Aorta (tissue), 5 donors: Measurements from ENCODE around the gene DYNC2I2. TPM values are rescaled to one million over a fixed set of nuclear protein-coding genes. Genes with fewer than 3 reads are reported as not detected.

Experiments used
- ATAC-seq: fragments of 200-7000 bp; cut with Tn5 transposase; one replicate; pipeline ENCODE4 v1.9.1; 2022; ENCODE audit warnings: moderate library complexity; ENCODE audit not compliant: low FRiP score
- DNase-seq, 2 donors: peaks; one replicate each; pipeline ENCODE4 v3.0.0-alpha.2; 2020
- H3K27ac ChIP-seq, 2 donors: one replicate each; pipeline ENCODE4 v1.5.1; 2013; ENCODE audit warnings: low read length in 2 of 2, mild to moderate bottlenecking in 2 of 2, moderate library complexity in 2 of 2, control low read depth in 1 of 2, inconsistent platforms in 1 of 2, low read depth in 1 of 2
- H3K27me3 ChIP-seq, 2 donors: one replicate each; pipeline ENCODE4 v1.6.1; 2013; ENCODE audit warnings: control low read depth in 1 of 2, low read length in 1 of 2, mild to moderate bottlenecking in 1 of 2, moderate library complexity in 1 of 2; ENCODE audit not compliant: insufficient read depth in 2 of 2, control insufficient read depth in 1 of 2
- H3K36me3 ChIP-seq, 2 donors: one replicate each; pipeline ENCODE4 v1.6.1; 2013; ENCODE audit warnings: control low read depth in 1 of 2, low read length in 1 of 2, mild to moderate bottlenecking in 1 of 2; ENCODE audit not compliant: insufficient read depth in 2 of 2, control insufficient read depth in 1 of 2
- H3K4me1 ChIP-seq, 2 donors: one replicate each; pipeline ENCODE4 v1.6.1; 2013; ENCODE audit warnings: low read length in 2 of 2, control low read depth in 1 of 2, mild to moderate bottlenecking in 1 of 2, moderate library complexity in 1 of 2; ENCODE audit not compliant: insufficient read depth in 2 of 2, control insufficient read depth in 1 of 2
- H3K4me3 ChIP-seq, 2 donors: one replicate each; pipeline ENCODE4 v1.5.1; 2013; ENCODE audit warnings: low read length in 2 of 2, control low read depth in 1 of 2, mild to moderate bottlenecking in 1 of 2
- H3K9me3 ChIP-seq: one replicate; pipeline ENCODE4 v1.6.1; 2013; ENCODE audit warnings: mild to moderate bottlenecking, low read length; ENCODE audit not compliant: control insufficient read depth
- WGBS, 2 donors: extraction: QIAGEN DNeasy Blood & Tissue Kit; methylation state at CpG; one replicate each; pipeline ENCODE4 v1.1.7; 2013; 5-methylcytosine and 5-hydroxymethylcytosine counted together
- intact Hi-C, 2 donors: fragments of 100-400 bp; cut with DNase I; formaldehyde crosslinking; loops; one replicate each; pipeline versions ENCODE4 v1.14.2 to v1.15.0; 2022
- polyA plus RNA-seq, 2 donors: library from polyadenylated mRNA; stranded (reverse); fragments of 200-250 nt; gene quantifications; one replicate each; pipeline ENCODE4 v1.2.3, GENCODE V29; 2013
- total RNA-seq, 2 donors: library from RNA; stranded (reverse); fragmentation: NEBNext Ultra II Directional; extraction: Animal tissue kit (Norgen Biotek cat#: 25700); gene quantifications; one replicate each; pipeline ENCODE4 v1.2.1, GENCODE V29; 2021
- donor health status: healthy with polysubstance abuse.
- donor health status: Bipolar disorder and iron deficiency.
- donor health status: DM: no; HTN: no; CAD: no.
- donor health status: DM: no; HTN: no; CAD: no.
- donor health status: DM: yes; HTN: yes; CAD: no.

The DYNC2I2 gene
- total and polyA plus RNA-seq, 4 donors, result 9.0 to 55.3 (median 17.7) TPM

DNA sequence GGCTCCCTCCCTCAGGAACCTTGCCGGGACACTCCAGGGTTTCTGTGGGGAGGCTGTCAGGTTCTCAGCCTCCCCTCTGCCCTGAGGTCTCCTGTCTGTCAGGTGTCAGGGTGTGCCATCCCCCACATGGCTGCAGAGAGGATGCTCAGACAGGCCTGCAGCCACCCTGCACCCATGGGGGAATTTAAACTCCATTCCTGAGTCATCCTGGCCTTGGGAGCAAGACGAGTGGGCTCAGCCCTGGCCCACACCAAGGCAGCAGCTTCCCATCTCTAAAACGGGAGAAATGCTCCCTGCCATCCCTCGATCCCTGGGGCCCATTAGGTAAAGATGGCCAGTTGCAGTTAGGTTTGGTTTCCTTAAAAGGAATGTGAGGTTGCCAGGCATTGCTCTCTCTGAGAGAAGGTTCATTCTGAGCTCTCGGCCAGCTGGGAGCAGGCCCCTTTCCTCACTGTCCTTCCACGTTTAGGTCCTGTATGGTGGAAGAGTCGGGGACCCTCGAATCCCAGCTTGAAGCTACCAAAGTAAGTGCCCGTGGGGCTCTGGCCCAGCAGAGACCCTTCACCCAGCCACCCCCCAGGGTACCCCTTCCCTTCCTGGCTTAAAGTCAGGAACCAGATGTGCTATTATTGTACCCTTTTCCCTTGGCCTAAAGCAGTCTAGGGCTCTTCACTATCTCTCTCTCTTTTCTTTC is 26.6 kb downstream of the DYNC2I2 start:
- Histone ChIP-seq H3K27me3 (no peaks in the 10 kb centered on the region), H3K36me3 (peaks cover 0 to 21% of the 10 kb centered on the region in 2 donors), H3K9me3 (no peaks in the 10 kb centered on the region), H3K4me1 (no peaks in the 10 kb centered on the region), H3K4me3 (no peak overlapping the region), H3K27ac (no peak overlapping the region)
- ATAC-seq (no peak), DNase-seq (peak in 1 of 2 donors; percentile 29)
- intact Hi-C loops, result no loop called here
- WGBS, 2 donors, result 59 to 62% methylated on average over 9 of the region's 9 CpGs

DNA sequence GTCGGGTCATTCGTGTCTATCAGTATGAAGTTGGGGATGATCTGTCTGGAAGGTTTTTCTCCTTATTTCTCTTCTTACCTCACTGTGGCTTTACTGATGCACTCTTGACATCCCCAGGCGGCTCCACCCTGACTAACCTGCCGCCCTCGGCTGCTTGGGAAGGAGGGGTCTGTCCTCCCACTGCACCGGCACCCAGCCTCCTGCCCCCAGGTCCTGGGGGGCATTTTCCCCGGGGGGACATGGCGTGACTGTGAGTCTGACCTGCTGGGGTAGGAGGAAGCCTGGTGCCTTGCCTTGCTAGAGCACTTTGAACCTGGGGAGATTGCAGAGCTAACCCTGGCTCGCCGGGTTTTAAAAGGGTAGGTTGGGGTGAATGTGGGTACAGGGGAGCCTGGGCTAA is 27.5 kb downstream of the DYNC2I2 start:
- Histone ChIP-seq H3K27me3 (no peaks in the 10 kb centered on the region), H3K4me3 (no peak overlapping the region), H3K9me3 (no peaks in the 10 kb centered on the region), H3K36me3 (peaks cover 0 to 25% of the 10 kb centered on the region in 2 donors), H3K4me1 (no peaks in the 10 kb centered on the region), H3K27ac (no peak overlapping the region)
- ATAC-seq (no peak), DNase-seq (peak in 1 of 2 donors; percentile 35)
- WGBS, 2 donors, result 76 to 84% methylated on average over 10 of the region's 10 CpGs
- intact Hi-C loops, result no loop called here

DNA sequence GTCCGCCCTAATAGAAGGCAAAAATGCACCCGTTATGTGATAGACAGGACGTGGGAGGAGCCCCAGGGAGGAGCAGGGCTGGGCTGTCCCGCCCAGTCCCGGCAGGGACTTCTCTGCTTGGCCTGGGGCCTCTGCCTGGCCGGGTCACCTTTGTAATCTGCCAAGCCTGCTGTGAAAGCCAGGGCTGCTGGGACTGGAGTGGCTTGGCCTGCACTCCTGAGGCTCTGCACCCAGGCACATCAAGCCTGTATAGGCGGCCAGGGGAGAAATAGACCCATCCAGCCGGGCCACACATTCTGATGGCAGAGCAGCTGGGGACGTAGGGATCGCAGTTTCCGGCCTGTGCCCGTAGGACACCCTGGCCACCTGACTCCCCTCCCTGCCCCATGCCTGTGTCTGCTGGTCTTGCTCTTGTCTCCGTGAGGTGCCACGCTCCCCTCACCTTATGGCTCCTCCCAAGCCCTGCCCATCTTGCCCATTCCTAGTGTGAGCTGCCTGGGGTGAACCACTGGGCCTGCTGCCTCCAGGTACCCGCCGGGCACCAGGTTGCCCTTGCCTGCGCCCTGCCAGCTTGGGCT is 28.1 kb downstream of the DYNC2I2 start:
- peak; percentile 82 for ATAC-seq
- 23 to 27% methylated on average over 17 of the region's 17 CpGs for WGBS, 2 donors
- Histone ChIP-seq H3K27ac (peak overlapping the region in 1 of 2 donors; percentile 23), H3K27me3 (no peaks in the 10 kb centered on the region), H3K4me1 (no peaks in the 10 kb centered on the region), H3K36me3 (peaks cover 0 to 25% of the 10 kb centered on the region in 2 donors), H3K9me3 (no peaks in the 10 kb centered on the region), H3K4me3 (no peak overlapping the region)
- intact Hi-C loops, result no loop called here
- peak; percentile 81 to 84 for DNase-seq

DNA sequence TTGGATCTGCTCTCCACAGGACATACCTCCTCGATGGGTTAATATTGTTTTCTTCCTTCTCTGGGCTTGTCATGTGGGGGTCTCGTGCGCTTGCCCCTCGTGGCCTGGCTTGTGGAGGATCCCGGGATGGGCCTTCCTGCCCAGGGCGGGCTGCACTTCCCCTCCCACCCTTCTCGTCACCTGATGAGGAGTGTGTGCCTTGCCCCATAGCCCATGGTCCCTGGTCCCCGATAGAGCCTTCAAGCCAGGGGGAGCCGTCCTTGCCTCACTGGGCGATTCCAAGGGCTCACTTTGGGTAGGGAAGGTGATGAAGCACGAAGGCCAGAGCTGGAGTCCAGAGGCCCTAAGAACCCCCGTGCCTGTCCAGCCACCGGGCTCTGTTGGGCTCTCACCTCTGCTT is 28.7 kb downstream of the DYNC2I2 start:
- Histone ChIP-seq H3K4me3 (no peak overlapping the region), H3K9me3 (no peaks in the 10 kb centered on the region), H3K36me3 (peaks cover 0 to 22% of the 10 kb centered on the region in 2 donors), H3K4me1 (no peaks in the 10 kb centered on the region), H3K27me3 (no peaks in the 10 kb centered on the region), H3K27ac (peak overlapping the region in 1 of 2 donors; percentile 6)
- ATAC-seq, result peak; percentile 21
- DNase-seq, result peak; percentile 35 to 72
- intact Hi-C loops, result no loop called here
- 64 to 69% methylated on average over 13 of the region's 13 CpGs for WGBS, 2 donors

DNA sequence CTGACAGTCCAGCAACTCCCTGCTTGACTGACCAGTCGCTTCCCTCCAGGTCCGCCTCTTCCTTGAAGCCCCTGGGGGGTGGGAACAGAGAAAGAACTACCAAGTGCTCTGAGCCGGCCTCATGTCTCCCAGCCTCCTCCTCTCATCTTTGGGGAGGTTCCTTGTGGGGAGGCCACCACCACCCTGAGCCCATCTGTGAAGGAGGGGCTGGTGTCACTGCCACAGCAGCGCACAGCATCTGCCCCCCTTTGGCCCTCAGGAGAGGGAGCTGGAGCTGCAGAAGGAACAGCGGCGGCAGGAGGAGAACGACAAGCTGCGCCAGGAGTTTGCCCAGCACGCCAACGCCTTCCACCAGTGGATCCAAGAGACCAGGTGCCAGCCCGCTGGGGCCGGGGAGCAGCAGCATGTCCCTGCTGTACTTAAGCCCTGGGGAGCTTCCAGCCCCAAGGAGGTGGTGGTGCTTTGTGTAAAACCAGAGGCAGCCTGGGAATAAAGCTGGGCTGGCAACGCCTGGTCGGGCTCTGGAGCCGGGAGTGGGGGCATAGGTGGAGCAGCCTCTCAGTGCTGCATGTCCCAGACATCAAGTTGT is 29.4 kb downstream of the DYNC2I2 start:
- ATAC-seq (no peak), DNase-seq (peak in 1 of 2 donors; percentile 71)
- Histone ChIP-seq H3K4me3 (no peak overlapping the region), H3K27me3 (no peaks in the 10 kb centered on the region), H3K9me3 (no peaks in the 10 kb centered on the region), H3K36me3 (peaks cover 0 to 19% of the 10 kb centered on the region in 2 donors), H3K27ac (no peak overlapping the region), H3K4me1 (no peaks in the 10 kb centered on the region)
- 63% methylated on average over 15 of the region's 15 CpGs for WGBS, 2 donors
- intact Hi-C loops, result no loop called here

DNA sequence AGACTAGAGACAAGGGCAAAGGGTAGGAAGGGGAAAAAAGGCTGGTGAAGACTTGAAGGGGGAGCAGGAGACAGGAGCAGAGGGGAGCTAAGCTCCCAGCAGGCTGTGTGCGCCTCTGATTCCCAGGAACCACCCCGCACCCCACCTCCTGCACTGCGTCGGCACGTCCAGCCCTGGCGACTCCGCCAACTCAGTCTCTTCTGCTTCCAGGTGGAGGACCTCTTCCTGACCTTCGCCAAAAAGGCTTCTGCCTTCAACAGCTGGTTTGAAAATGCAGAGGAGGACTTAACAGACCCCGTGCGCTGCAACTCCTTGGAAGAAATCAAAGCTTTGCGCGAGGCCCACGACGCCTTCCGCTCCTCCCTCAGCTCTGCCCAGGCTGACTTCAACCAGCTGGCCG is 30.5 kb downstream of the DYNC2I2 start:
- ATAC-seq (no peak), DNase-seq (peak; percentile 17 to 49)
- Histone ChIP-seq H3K27me3 (no peaks in the 10 kb centered on the region), H3K27ac (no peak overlapping the region), H3K4me3 (no peak overlapping the region), H3K4me1 (no peaks in the 10 kb centered on the region), H3K36me3 (peaks cover 0 to 19% of the 10 kb centered on the region in 2 donors), H3K9me3 (no peaks in the 10 kb centered on the region)
- 85 to 86% methylated on average over 16 of the region's 16 CpGs for WGBS, 2 donors
- intact Hi-C loops, result no loop called here

DNA sequence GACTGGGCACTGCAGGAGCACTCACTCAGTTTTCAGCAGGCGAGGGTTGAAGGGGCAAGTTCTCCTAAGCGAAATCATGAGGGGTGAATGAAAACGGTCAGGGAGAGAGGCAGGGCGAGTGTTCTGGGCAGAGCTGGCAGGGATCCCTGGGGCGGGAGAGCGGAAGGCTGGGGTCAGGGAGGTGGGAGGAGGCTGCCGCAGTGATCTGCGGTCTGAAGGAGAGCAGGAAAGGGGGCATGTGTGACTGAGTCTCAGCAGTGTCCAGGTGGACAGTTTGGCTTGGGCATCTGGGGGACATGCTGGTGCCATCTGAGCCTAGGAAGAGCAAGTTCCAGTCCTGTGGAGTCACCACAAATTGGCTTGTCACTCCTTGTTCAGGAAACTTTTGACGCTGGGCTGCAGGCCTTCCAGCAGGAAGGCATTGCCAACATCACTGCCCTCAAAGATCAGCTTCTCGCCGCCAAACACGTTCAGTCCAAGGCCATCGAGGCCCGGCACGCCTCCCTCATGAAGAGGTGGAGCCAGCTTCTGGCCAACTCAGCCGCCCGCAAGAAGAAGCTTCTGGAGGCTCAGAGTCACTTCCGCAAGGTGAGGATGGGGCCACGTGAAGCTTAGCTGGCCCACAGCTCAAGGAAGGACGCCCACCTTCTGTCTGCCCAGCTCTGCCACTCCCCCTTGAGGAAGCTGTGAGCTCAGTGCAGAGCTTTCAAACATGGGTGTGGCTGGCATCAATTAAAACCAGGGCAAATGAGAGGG is 31.1 kb downstream of the DYNC2I2 start:
- Histone ChIP-seq H3K36me3 (peaks cover 0 to 22% of the 10 kb centered on the region in 2 donors), H3K4me3 (no peak overlapping the region), H3K27me3 (no peaks in the 10 kb centered on the region), H3K9me3 (no peaks in the 10 kb centered on the region), H3K4me1 (no peaks in the 10 kb centered on the region), H3K27ac (no peak overlapping the region)
- peak in 1 of 2 donors; percentile 44 for DNase-seq
- WGBS, 2 donors, result 69 to 73% methylated on average over 20 of the region's 20 CpGs
- intact Hi-C loops, result no loop called here
- no peak for ATAC-seq

DNA sequence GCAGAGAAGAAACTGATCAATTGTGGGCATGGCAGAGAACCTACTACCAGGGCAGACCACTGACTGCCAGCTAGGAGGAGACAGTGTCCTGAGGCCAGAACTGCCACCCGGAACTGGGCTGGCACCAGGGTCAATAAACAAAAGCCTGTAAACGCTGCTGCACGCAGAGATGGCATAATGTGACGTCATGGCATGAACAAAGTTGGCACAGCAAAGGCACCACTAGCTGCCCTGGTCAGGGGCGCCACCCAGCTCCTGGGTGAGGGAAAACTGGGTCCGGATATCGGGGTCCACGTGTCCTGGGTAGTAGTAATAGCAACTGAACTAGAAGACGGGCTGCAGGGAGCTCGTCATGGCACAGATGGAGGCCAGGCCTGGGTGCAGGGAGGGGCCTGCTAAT is 32.1 kb downstream of the DYNC2I2 start:
- no peaks in the 10 kb centered on the region for H3K9me3 ChIP-seq
- H3K36me3 ChIP-seq, result peaks cover 6 to 27% of the 10 kb centered on the region in 2 donors
- no peaks in the 10 kb centered on the region for H3K4me1 ChIP-seq
- no peaks in the 10 kb centered on the region for H3K27me3 ChIP-seq
- no peak overlapping the region for H3K4me3 ChIP-seq
- H3K27ac ChIP-seq, result no peak overlapping the region
- WGBS, 2 donors, result 72 to 73% methylated on average over 10 of the region's 10 CpGs
- intact Hi-C loops, result no loop called here
- ATAC-seq (no peak), DNase-seq (no peak)
